H9 (cell line): Measurements from ENCODE around the gene NCOA4. TPM values are rescaled to one million over a fixed set of nuclear protein-coding genes. Genes with fewer than 3 reads are reported as not detected.

Experiments used
- DNase-seq: peaks from one replicate; pipeline ENCODE4 v3.0.0-alpha.2; 2017
- H2AFZ ChIP-seq: one replicate; pipeline ENCODE4 v1.6.1; 2013; ENCODE audit warnings: mild to moderate bottlenecking, low read length, control low read depth, moderate library complexity
- H2AK5ac ChIP-seq: 2 replicates; pipeline ENCODE4 v1.6.1; 2013; ENCODE audit warnings: low read length, control low read depth, mixed read lengths; ENCODE audit not compliant: insufficient read length
- H2BK120ac ChIP-seq: one replicate; pipeline ENCODE4 v1.6.1; 2013; ENCODE audit warnings: low read depth, mild to moderate bottlenecking, low read length, control low read depth, inconsistent platforms; ENCODE audit not compliant: poor library complexity, severe bottlenecking
- H2BK12ac ChIP-seq: 2 replicates; pipeline ENCODE4 v1.6.1; 2013; ENCODE audit warnings: low read length, control low read depth, mixed read lengths, low read depth; ENCODE audit not compliant: insufficient read length
- H2BK15ac ChIP-seq: 2 replicates; pipeline ENCODE4 v1.6.1; 2013; ENCODE audit warnings: low read depth, low read length, control low read depth
- H2BK20ac ChIP-seq: one replicate; pipeline ENCODE4 v1.6.1; 2013; ENCODE audit warnings: low read depth, mild to moderate bottlenecking, low read length, control low read depth, inconsistent platforms; ENCODE audit not compliant: poor library complexity, severe bottlenecking
- H2BK5ac ChIP-seq: 2 replicates; pipeline ENCODE4 v1.6.1; 2013; ENCODE audit warnings: low read length, control low read depth, mixed read lengths; ENCODE audit not compliant: insufficient read length
- H3K14ac ChIP-seq: 2 replicates; pipeline ENCODE4 v1.6.1; 2013; ENCODE audit warnings: low read length, control low read depth; ENCODE audit not compliant: insufficient read depth
- H3K18ac ChIP-seq: 2 replicates; pipeline ENCODE4 v1.6.1; 2013; ENCODE audit warnings: low read depth, mild to moderate bottlenecking, mixed read lengths, low read length, control low read depth; ENCODE audit not compliant: insufficient read length
- H3K23ac ChIP-seq: 2 replicates; pipeline ENCODE4 v1.6.1; 2013; ENCODE audit warnings: low read length, control low read depth, mixed read lengths, low read depth; ENCODE audit not compliant: insufficient read length
- H3K23me2 ChIP-seq: 2 replicates; pipeline ENCODE4 v1.6.1; 2013; ENCODE audit warnings: low read depth, mild to moderate bottlenecking, mixed read lengths, low read length, control low read depth; ENCODE audit not compliant: insufficient read length, poor library complexity, severe bottlenecking
- H3K27ac ChIP-seq: 2 replicates; pipeline ENCODE4 v1.5.1; 2013; ENCODE audit warnings: low read length, control low read depth, mixed read lengths, low read depth; ENCODE audit not compliant: insufficient read length
- H3K27me3 ChIP-seq: 2 replicates; pipeline ENCODE4 v1.6.1; 2013; ENCODE audit warnings: low read length, control low read depth, inconsistent platforms; ENCODE audit not compliant: insufficient read depth
- H3K4ac ChIP-seq: 2 replicates; pipeline ENCODE4 v1.6.1; 2013; ENCODE audit warnings: low read depth, mild to moderate bottlenecking, control low read depth, inconsistent platforms, low read length, moderate library complexity
- H3K4me1 ChIP-seq: 2 replicates; pipeline ENCODE4 v1.6.1; 2013; ENCODE audit warnings: low read length, control low read depth, inconsistent platforms; ENCODE audit not compliant: insufficient read depth
- H3K4me2 ChIP-seq: 2 replicates; pipeline ENCODE4 v1.6.1; 2013; ENCODE audit warnings: low read length, control low read depth, mixed read lengths; ENCODE audit not compliant: insufficient read length, insufficient read depth
- H3K56ac ChIP-seq: 2 replicates; pipeline ENCODE4 v1.6.1; 2013; ENCODE audit warnings: low read depth, mild to moderate bottlenecking, mixed read lengths, low read length, control low read depth; ENCODE audit not compliant: insufficient read length
- H3K79me1 ChIP-seq: 2 replicates; pipeline ENCODE4 v1.6.1; 2013; ENCODE audit warnings: low read depth, mild to moderate bottlenecking, moderate library complexity, low read length, control low read depth, inconsistent platforms; ENCODE audit not compliant: insufficient read depth, poor library complexity, severe bottlenecking
- H3K79me2 ChIP-seq: 2 replicates; pipeline ENCODE4 v1.6.1; 2013; ENCODE audit warnings: low read length, control low read depth, inconsistent platforms; ENCODE audit not compliant: insufficient read depth
- H3K9ac ChIP-seq: 2 replicates; pipeline ENCODE4 v1.6.1; 2013; ENCODE audit warnings: low read length, control low read depth, mixed read lengths; ENCODE audit not compliant: insufficient read length; ENCODE audit errors: extremely low read depth
- H3K9me3 ChIP-seq: one replicate; pipeline ENCODE4 v1.6.1; 2013; ENCODE audit warnings: low read depth, low read length, inconsistent platforms; ENCODE audit not compliant: control insufficient read depth
- H3T11ph ChIP-seq: one replicate; pipeline ENCODE4 v1.6.1; 2013; ENCODE audit warnings: mild to moderate bottlenecking, low read length, control low read depth, inconsistent platforms
- H4K20me1 ChIP-seq: one replicate; pipeline ENCODE4 v1.6.1; 2013; ENCODE audit not compliant: control insufficient read depth, insufficient read length, insufficient read depth
- H4K5ac ChIP-seq: 2 replicates; pipeline ENCODE4 v1.6.1; 2013; ENCODE audit warnings: low read depth, mild to moderate bottlenecking, mixed read lengths, low read length, control low read depth; ENCODE audit not compliant: insufficient read length
- H4K8ac ChIP-seq: replicated peaks from 2 replicates; pipeline ENCODE4 v1.6.1; 2013; ENCODE audit warnings: low read length, control low read depth, mixed read lengths, low read depth; ENCODE audit not compliant: insufficient read length
- H4K91ac ChIP-seq: 2 replicates; pipeline ENCODE4 v1.6.1; 2013; ENCODE audit warnings: low read depth, mild to moderate bottlenecking, moderate library complexity, mixed read lengths, low read length, control low read depth; ENCODE audit not compliant: insufficient read length
- H3K27ac Mint-ChIP-seq, 3 experiments: 2 replicates in 2 of 3; 3 replicates in 1 of 3; pipeline ENCODE4 v1.8.0; 2020 to 2021; ENCODE audit warnings: mixed read lengths in 3 of 3, mild to moderate bottlenecking in 1 of 3, moderate library complexity in 1 of 3
- H3K27me3 Mint-ChIP-seq: 2 replicates; pipeline ENCODE4 v1.8.0; 2021; ENCODE audit warnings: low read depth, mild to moderate bottlenecking, moderate library complexity, mixed read lengths
- H3K36me3 Mint-ChIP-seq, 3 experiments: 2 replicates in 2 of 3; 3 replicates in 1 of 3; pipeline ENCODE4 v1.8.0; 2020 to 2021; ENCODE audit warnings: low read depth in 3 of 3, mixed read lengths in 3 of 3; ENCODE audit not compliant: insufficient read depth in 1 of 3
- H3K4me1 Mint-ChIP-seq, 2 experiments: 2 replicates each; pipeline ENCODE4 v1.8.0; 2020; ENCODE audit warnings: mixed read lengths in 2 of 2
- H3K4me3 Mint-ChIP-seq, 2 experiments: 2 replicates in 1 of 2; 3 replicates in 1 of 2; pipeline ENCODE4 v1.8.0; 2020 to 2021; ENCODE audit warnings: mild to moderate bottlenecking in 2 of 2, mixed read lengths in 2 of 2, moderate library complexity in 1 of 2
- H3K9me3 Mint-ChIP-seq, 2 experiments: 2 replicates in 1 of 2; 3 replicates in 1 of 2; pipeline ENCODE4 v1.8.0; 2020; ENCODE audit warnings: mild to moderate bottlenecking in 2 of 2, mixed read lengths in 2 of 2, moderate library complexity in 1 of 2
- CTCF ChIP-seq: fragments of 200-600 bp; sonication (generic); conservative IDR thresholded peaks from 3 replicates; pipeline ENCODE4 v1.8.0; 2021; ENCODE audit warnings: antibody characterized with exemption, mild to moderate bottlenecking
- WGBS: extraction: QIAGEN DNeasy Blood & Tissue Kit; methylation state at CpG from one replicate; pipeline ENCODE4 v1.1.7; 2013; ENCODE audit warnings: missing lambda C conversion rate, low lambda C conversion rate, mixed read lengths; ENCODE audit not compliant: insufficient read length; ENCODE audit errors: extremely low coverage; 5-methylcytosine and 5-hydroxymethylcytosine counted together
- total RNA-seq: library from RNA; stranded (reverse); gene quantifications from 2 replicates; pipeline ENCODE4 v1.2.1, GENCODE V29; 2021

The NCOA4 gene
- total RNA-seq, 1 experiment from 2014 or later = 83.3 TPM

GRCh38 chr10:46055771-46056170, 25.3 kb upstream of the NCOA4 start:
- Histone ChIP-seq H3K56ac (no peak overlapping the region), H3K14ac (no peak overlapping the region), H4K91ac (no peak overlapping the region), H4K20me1 (no peaks in the 10 kb centered on the region), H3K9me3 (no peaks in the 10 kb centered on the region), H2BK5ac (no peak overlapping the region), H2AFZ (no peak overlapping the region), H3K79me2 (no peaks in the 10 kb centered on the region), H3K23ac (no peak overlapping the region), H4K5ac (no peak overlapping the region), H2BK15ac (no peak overlapping the region), H3K9ac (no peak overlapping the region), H3K4me2 (no peak overlapping the region), H3K4ac (no peak overlapping the region), H4K8ac (no peak overlapping the region), H2BK20ac (no peak overlapping the region), H2BK120ac (no peak overlapping the region), H3K18ac (no peak overlapping the region), H3K23me2 (no peaks in the 10 kb centered on the region), H3K27ac (no peak overlapping the region), H3K4me1 (peaks cover 13% of the 10 kb centered on the region; the same call in 1 of the 2 replicates), H2AK5ac (peak overlapping the region; percentile 17), H3T11ph (no peak overlapping the region), H3K79me1 (no peaks in the 10 kb centered on the region), H3K27me3 (no peaks in the 10 kb centered on the region), H2BK12ac (no peak overlapping the region)
- Mint-ChIP-seq H3K4me3 (no peak overlapping the region), H3K36me3 (peaks cover 0 to 5% (median 0%) of the 10 kb centered on the region in 3 experiments; a peak in 2 of 7 replicates), H3K27me3 (peaks cover 2% of the 10 kb centered on the region), H3K27ac (no peak overlapping the region; a peak in 1 of 7 replicates), H3K9me3 (peaks cover 4% of the 10 kb centered on the region in 2 experiments; a peak in 3 of 5 replicates), H3K4me1 (peaks cover 42 to 46% of the 10 kb centered on the region in 2 experiments)
- WGBS = no CpG with 5 or more reads among the region's 4 CpGs
- TF ChIP-seq CTCF = no peak
- DNase-seq = no peak
